Measurements from ENCODE around the gene GLIS1. TPM values are rescaled to one million over a fixed set of nuclear protein-coding genes. Genes with fewer than 3 reads are reported as not detected.

GLIS1 gene
- total and polyA plus RNA-seq, 8 donors: 0.06 to 0.26 (median 0.13) TPM; not detected in 4

DNA sequence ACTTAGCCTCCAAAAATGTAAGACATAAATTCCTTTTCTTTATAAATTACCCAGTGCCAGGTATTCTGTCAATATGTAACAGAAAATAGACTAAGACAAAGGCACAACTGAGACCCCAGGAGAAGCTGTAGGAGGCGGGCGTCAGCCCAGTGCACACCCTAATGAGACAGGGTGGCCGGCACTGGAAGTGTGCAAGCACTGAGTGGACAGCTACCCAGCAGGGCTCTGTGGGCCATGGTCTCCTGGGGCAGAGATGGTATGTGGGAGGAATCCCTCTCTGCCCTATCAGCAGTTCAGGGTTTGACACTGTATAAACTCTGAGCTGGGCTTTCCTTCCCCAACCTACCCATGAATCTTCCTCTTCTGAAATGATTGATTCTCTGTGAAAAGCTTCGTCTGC lies 139.5 kb downstream of the GLIS1 start:
- H3K27me3 ChIP-seq: no peaks in the 10 kb centered on the region
- H3K9me3 ChIP-seq: no peaks in the 10 kb centered on the region
- no peak for FAIRE-seq
- H3K4me1 ChIP-seq: no peaks in the 10 kb centered on the region
- peak in 1 of 6 donors; percentile 43 for DNase-seq
- 86 to 92% methylated on average over 4 of the region's 4 CpGs for WGBS, 2 donors
- TF ChIP-seq, protein P1, sequence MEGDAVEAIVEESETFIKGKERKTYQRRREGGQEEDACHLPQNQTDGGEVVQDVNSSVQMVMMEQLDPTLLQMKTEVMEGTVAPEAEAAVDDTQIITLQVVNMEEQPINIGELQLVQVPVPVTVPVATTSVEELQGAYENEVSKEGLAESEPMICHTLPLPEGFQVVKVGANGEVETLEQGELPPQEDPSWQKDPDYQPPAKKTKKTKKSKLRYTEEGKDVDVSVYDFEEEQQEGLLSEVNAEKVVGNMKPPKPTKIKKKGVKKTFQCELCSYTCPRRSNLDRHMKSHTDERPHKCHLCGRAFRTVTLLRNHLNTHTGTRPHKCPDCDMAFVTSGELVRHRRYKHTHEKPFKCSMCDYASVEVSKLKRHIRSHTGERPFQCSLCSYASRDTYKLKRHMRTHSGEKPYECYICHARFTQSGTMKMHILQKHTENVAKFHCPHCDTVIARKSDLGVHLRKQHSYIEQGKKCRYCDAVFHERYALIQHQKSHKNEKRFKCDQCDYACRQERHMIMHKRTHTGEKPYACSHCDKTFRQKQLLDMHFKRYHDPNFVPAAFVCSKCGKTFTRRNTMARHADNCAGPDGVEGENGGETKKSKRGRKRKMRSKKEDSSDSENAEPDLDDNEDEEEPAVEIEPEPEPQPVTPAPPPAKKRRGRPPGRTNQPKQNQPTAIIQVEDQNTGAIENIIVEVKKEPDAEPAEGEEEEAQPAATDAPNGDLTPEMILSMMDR (IDR thresholded peaks at IDR 0.05): no peak
- H3K27ac ChIP-seq: no peak overlapping the region
- ATAC-seq: no peak
- H3K36me3 ChIP-seq: no peaks in the 10 kb centered on the region
- intact Hi-C loops (cut with DNase I): no loop called here
- no peak overlapping the region for H3K4me3 ChIP-seq

DNA sequence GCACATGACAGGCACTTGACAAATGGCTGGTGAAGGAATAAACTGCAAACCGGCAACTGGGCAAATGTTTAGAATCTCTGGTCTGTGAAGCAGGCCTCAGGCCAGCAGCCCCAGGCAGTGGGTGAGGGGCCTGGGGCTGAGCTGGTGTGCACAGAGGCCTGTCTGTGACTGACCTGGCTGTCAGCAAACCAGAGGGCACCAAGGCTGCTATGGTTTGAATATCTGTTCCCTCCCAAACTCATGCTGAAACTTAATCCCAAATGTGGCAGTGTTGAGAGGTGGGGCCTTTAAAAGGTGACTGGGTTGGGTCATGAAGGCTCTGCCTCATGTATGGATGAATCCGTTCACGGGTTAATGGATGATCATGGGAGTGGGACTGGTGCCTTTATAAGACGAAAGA lies 140.0 kb downstream of the GLIS1 start:
- no peak for FAIRE-seq
- TF ChIP-seq, protein P1 (IDR thresholded peaks at IDR 0.05): no peak
- H3K4me3 ChIP-seq: no peak overlapping the region
- peak in 1 of 6 donors; percentile 16 for DNase-seq
- no peaks in the 10 kb centered on the region for H3K27me3 ChIP-seq
- no peak for ATAC-seq
- H3K4me1 ChIP-seq: no peaks in the 10 kb centered on the region
- H3K27ac ChIP-seq: no peak overlapping the region
- no peaks in the 10 kb centered on the region for H3K9me3 ChIP-seq
- intact Hi-C loops (cut with DNase I): no loop called here
- 55 to 65% methylated on average over 4 of the region's 4 CpGs for WGBS, 2 donors
- H3K36me3 ChIP-seq: no peaks in the 10 kb centered on the region

- DNase-seq (peak in 1 of 6 donors; percentile 27), FAIRE-seq (no peak), ATAC-seq (no peak)
- no peaks in the 10 kb centered on the region for H3K4me1 ChIP-seq
- TF ChIP-seq, protein P1 (IDR thresholded peaks at IDR 0.05): no peak
- H3K4me3 ChIP-seq: no peak overlapping the region
- no peaks in the 10 kb centered on the region for H3K27me3 ChIP-seq
- no peaks in the 10 kb centered on the region for H3K36me3 ChIP-seq
- H3K27ac ChIP-seq: no peak overlapping the region
- intact Hi-C loops (cut with DNase I): no loop called here
- no peaks in the 10 kb centered on the region for H3K9me3 ChIP-seq
- 75 to 82% methylated on average over 7 of the region's 7 CpGs for WGBS, 2 donors
Observed at GRCh38 chr1:53595906-53596305, 143.1 kb downstream of the GLIS1 start.

DNA sequence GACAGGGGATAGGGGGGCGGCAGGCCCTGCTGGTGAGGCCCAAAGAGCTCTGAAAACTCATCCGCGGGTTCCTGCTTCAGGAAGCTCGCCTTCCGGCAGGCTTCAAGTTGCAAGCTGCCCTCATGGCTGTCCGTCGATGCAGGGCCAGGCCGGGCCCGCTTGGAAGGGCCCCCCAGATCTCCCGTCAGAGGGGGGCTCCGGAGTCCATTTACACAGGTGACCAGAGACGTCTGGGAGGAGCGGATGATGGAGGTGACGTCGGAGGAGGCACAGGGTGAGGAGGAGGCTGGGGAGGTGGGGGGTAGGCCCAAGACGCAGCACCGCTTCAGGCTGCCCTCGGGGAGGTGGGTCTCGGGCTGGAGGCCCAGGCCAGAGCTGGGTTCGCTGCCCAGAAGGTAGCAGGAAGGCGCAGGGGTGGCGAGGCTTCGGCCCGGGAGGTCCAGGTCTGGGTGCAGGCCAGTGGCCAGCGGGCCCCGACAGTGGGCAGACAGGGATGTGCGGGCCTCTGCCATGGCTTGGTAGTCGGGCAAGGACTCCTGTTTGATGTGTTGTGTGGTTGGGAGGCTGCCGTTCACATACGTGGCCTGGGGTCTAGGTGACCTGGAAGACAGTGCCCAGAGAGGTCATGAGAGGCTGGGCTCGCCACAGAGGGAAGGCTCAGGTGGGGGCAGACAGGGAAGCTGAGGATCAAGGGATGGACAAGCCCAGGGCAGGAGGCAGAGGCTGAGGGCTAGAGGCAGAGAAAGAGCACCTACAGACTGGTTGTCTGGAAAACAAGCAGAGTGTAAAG lies 144.4 kb downstream of the GLIS1 start:
- DNase-seq: no peak
- ATAC-seq: no peak
- TF ChIP-seq, protein P1 (IDR thresholded peaks at IDR 0.05): no peak
- Histone ChIP-seq H3K27ac (no peak overlapping the region), H3K4me3 (no peak overlapping the region), H3K9me3 (no peaks in the 10 kb centered on the region), H3K27me3 (no peaks in the 10 kb centered on the region), H3K4me1 (no peaks in the 10 kb centered on the region), H3K36me3 (no peaks in the 10 kb centered on the region)
- 82 to 85% methylated on average over 30 to 31 of the region's 31 CpGs for WGBS, 2 donors
- intact Hi-C loops (cut with DNase I): no loop called here
- no peak for FAIRE-seq

DNA sequence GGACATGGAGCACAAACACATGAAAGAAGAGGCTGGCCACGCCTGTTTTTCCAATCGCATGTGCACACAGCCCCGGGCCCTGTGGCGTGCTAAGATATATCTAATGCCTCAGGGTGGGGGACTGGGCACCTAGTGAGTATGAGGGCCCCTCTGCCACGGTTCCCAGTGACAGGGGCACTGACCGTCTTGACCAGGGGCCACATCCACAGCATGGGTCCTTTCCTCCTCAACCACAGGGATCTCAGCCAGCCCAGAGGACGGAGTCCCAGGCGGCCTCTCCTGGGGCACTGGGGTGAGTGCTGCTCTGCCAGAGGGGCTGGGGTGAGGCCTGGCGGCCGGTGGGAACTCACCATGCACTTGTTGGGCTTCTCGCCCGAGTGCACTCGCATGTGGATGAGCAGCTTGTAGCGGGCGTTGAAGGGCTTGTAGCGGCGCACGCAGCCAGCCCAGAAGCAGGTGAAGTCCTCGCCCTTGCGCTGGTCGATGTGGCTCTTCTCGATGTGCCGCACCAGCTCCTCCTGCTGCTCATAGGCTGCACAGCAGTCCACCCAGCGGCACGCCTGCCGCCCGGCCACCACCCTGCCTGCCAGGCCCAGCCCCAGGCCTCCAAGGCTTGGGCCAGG lies 145.1 kb downstream of the GLIS1 start:
- ATAC-seq (peak; percentile 18 to 44 (median 36)), FAIRE-seq (no peak), DNase-seq (peak in 1 of 6 donors; percentile 5)
- no peaks in the 10 kb centered on the region for H3K9me3 ChIP-seq
- no peaks in the 10 kb centered on the region for H3K4me1 ChIP-seq
- TF ChIP-seq, protein P1 (IDR thresholded peaks at IDR 0.05): no peak
- no peak overlapping the region for H3K27ac ChIP-seq
- intact Hi-C loops (cut with DNase I): no loop called here
- no peaks in the 10 kb centered on the region for H3K27me3 ChIP-seq
- no peak overlapping the region for H3K4me3 ChIP-seq
- no peaks in the 10 kb centered on the region for H3K36me3 ChIP-seq
- WGBS, 2 donors: 63 to 78% methylated on average over 27 of the region's 27 CpGs
